ENCODE measurements around the gene GUCY1A2.

- TF ChIP-seq CTCF (IDR thresholded peaks at IDR 0.05 in 4 of 5, conservative IDR thresholded peaks at IDR 0.05 in 1 of 5): no peak
- TF ChIP-seq POLR2A (IDR thresholded peaks at IDR 0.05): no peak
Measured at GRCh38 chr11:107042748-107043147, 24.5 kb upstream of the GUCY1A2 start.
